K562 (cell line): Measurements from ENCODE around the gene PITPNC1.

Experiments used
- CBFA2T3 ChIP-seq: fragments of 450-650 bp; IDR thresholded peaks from 2 replicates; pipeline ENCODE4 v1.6.1; 2017
- CTCF ChIP-seq, 3 experiments: IDR thresholded peaks in 2 of 3; conservative IDR thresholded peaks in 1 of 3; 2 replicates each; pipeline ENCODE4 v1.5.1; 2011 to 2012; ENCODE audit warnings: low read length in 3 of 3, mild to moderate bottlenecking in 3 of 3, control low read depth in 2 of 3, improper control_type of control experiment in 1 of 3, inconsistent platforms in 1 of 3, low read depth in 1 of 3, mixed read lengths in 1 of 3, moderate library complexity in 1 of 3; ENCODE audit not compliant: insufficient read depth in 2 of 3
- JUN ChIP-seq, 2 experiments: sonication (generic) in 1 of 2; formaldehyde crosslinking in 1 of 2; IDR thresholded peaks; 2 replicates each; pipeline versions ENCODE4 v1.6.1 to v1.8.0; 2012 to 2022; ENCODE audit warnings: borderline replicate concordance in 2 of 2, mild to moderate bottlenecking in 2 of 2, improper control_type of control experiment in 1 of 2, low read depth in 1 of 2, low read length in 1 of 2, missing genetic modification reagents in 1 of 2
- POLR2AphosphoS5 ChIP-seq: IDR thresholded peaks from 2 replicates; pipeline ENCODE4 v1.6.1; 2011; ENCODE audit warnings: mild to moderate bottlenecking, low read depth, low read length, moderate library complexity; ENCODE audit not compliant: control insufficient read depth, insufficient read depth
- RAD21 ChIP-seq, 2 experiments: fragments of 250-450 bp in 1 of 2; fragments of 450-650 bp in 1 of 2; sonication (Bioruptor Pico) in 1 of 2; formaldehyde crosslinking in 1 of 2; IDR thresholded peaks in 1 of 2; conservative IDR thresholded peaks in 1 of 2; 2 replicates each; pipeline versions ENCODE4 v1.4.0 to v1.8.0; 2020 to 2022; ENCODE audit warnings: mild to moderate bottlenecking in 2 of 2, moderate library complexity in 1 of 2
- SIX5 ChIP-seq, 2 experiments: IDR thresholded peaks; 2 replicates each; pipeline ENCODE4 v1.6.1; 2011; ENCODE audit warnings: low read length in 2 of 2, borderline replicate concordance in 1 of 2, low read depth in 1 of 2, mild to moderate bottlenecking in 1 of 2, moderate library complexity in 1 of 2; ENCODE audit not compliant: insufficient read depth in 1 of 2
- SMARCA4 ChIP-seq: fragments of 450-650 bp; IDR thresholded peaks from 2 replicates; pipeline ENCODE4 v1.6.1; 2016
- ZNF280B ChIP-seq: fragments of 250-450 bp; sonication (Bioruptor Pico); IDR thresholded peaks from 2 replicates; pipeline ENCODE4 v1.5.1; 2021; ENCODE audit warnings: mild to moderate bottlenecking
- ZNF699 ChIP-seq: fragments of 250-450 bp; sonication (Bioruptor Pico); IDR thresholded peaks from 2 replicates; pipeline ENCODE4 v1.8.0; 2021; ENCODE audit warnings: mild to moderate bottlenecking, moderate library complexity; ENCODE audit not compliant: insufficient replicate concordance

GRCh38 chr17:67372751-67373150 lies 4.3 kb upstream of the PITPNC1 start:
- no peak for TF ChIP-seq CTCF (IDR thresholded peaks at IDR 0.05 in 2 of 3, conservative IDR thresholded peaks at IDR 0.05 in 1 of 3; ENCODE audit: insufficient read depth in 2 of 3, low read depth in 1 of 3, low read length in 3 of 3)
- no peak for TF ChIP-seq CBFA2T3
- TF ChIP-seq JUN (IDR thresholded peaks at IDR 0.05; ENCODE audit: borderline replicate concordance, low read depth, low read length), result no peak
- no peak for TF ChIP-seq JUN (CRISPR knock-in tag; IDR thresholded peaks at IDR 0.05; ENCODE audit: borderline replicate concordance)
- no peak for TF ChIP-seq ZNF699
- TF ChIP-seq POLR2AphosphoS5, result no peak
- TF ChIP-seq SMARCA4, result no peak
- no peak for TF ChIP-seq SIX5 (IDR thresholded peaks at IDR 0.05; ENCODE audit: borderline replicate concordance in 1 of 2, insufficient read depth in 1 of 2, low read depth in 1 of 2, low read length in 2 of 2)
- TF ChIP-seq RAD21 (CRISPR knock-in tag; conservative IDR thresholded peaks at IDR 0.05 in 1 of 2, IDR thresholded peaks at IDR 0.05 in 1 of 2), result no peak
- no peak for TF ChIP-seq ZNF280B
